Endodermal cell (in vitro differentiated cells): ENCODE results near the gene CAPN12. TPM values are rescaled to one million over a fixed set of nuclear protein-coding genes. Genes with fewer than 3 reads are reported as not detected.
A peak's percentile ranks its signal among the peaks of the same experiment; 100 is the strongest.

Experiments used
- DNase-seq: peaks from one replicate; pipeline ENCODE4 v3.0.0-alpha.2; 2017
- H3K27ac ChIP-seq: 2 replicates; pipeline ENCODE4 v1.5.1; 2013; ENCODE audit warnings: mild to moderate bottlenecking, low read depth, low read length, moderate library complexity
- H3K27me3 ChIP-seq: 2 replicates; pipeline ENCODE4 v1.6.1; 2013; ENCODE audit warnings: mild to moderate bottlenecking, low read length, moderate library complexity; ENCODE audit not compliant: insufficient read depth, control insufficient read depth, poor library complexity, severe bottlenecking
- H3K36me3 ChIP-seq: 2 replicates; pipeline ENCODE4 v1.7.0; 2013; ENCODE audit warnings: mild to moderate bottlenecking, low read length, moderate library complexity; ENCODE audit not compliant: control insufficient read depth, insufficient read depth
- H3K4me1 ChIP-seq: one replicate; pipeline ENCODE4 v1.7.0; 2013; ENCODE audit warnings: low read length; ENCODE audit not compliant: control insufficient read depth, insufficient read depth
- H3K4me3 ChIP-seq: 2 replicates; pipeline ENCODE4 v1.5.1; 2013; ENCODE audit warnings: mild to moderate bottlenecking, low read length, moderate library complexity
- H3K9ac ChIP-seq: 2 replicates; pipeline ENCODE4 v1.6.1; 2013; ENCODE audit warnings: mild to moderate bottlenecking, low read length, moderate library complexity; ENCODE audit not compliant: poor library complexity, severe bottlenecking; ENCODE audit errors: extremely low read depth
- H3K9me3 ChIP-seq: 2 replicates; pipeline ENCODE4 v1.6.1; 2013; ENCODE audit warnings: mild to moderate bottlenecking, low read length, moderate library complexity; ENCODE audit not compliant: control insufficient read depth
- H3K27ac Mint-ChIP-seq: 2 replicates; pipeline ENCODE4 v1.8.0; 2020; ENCODE audit warnings: mixed read lengths
- H3K27me3 Mint-ChIP-seq: 2 replicates; pipeline ENCODE4 v1.8.0; 2021; ENCODE audit warnings: mild to moderate bottlenecking, mixed read lengths; ENCODE audit not compliant: insufficient read depth
- H3K36me3 Mint-ChIP-seq: 2 replicates; pipeline ENCODE4 v1.8.0; 2020; ENCODE audit warnings: low read depth, mixed read lengths
- H3K4me1 Mint-ChIP-seq: 2 replicates; pipeline ENCODE4 v1.8.0; 2020; ENCODE audit warnings: mixed read lengths
- H3K4me3 Mint-ChIP-seq: 2 replicates; pipeline ENCODE4 v1.8.0; 2020; ENCODE audit warnings: mild to moderate bottlenecking, moderate library complexity, mixed read lengths
- H3K9me3 Mint-ChIP-seq: 2 replicates; pipeline ENCODE4 v1.8.0; 2020; ENCODE audit warnings: mild to moderate bottlenecking, mixed read lengths
- WGBS, 2 experiments: methylation state at CpG; one replicate each; pipeline versions ENCODE4 v1.1.5 to v1.1.7; 2013; ENCODE audit warnings: missing lambda C conversion rate in 2 of 2, mixed read lengths in 1 of 2; ENCODE audit not compliant: insufficient coverage in 1 of 2, insufficient read length in 1 of 2; 5-methylcytosine and 5-hydroxymethylcytosine counted together
- total RNA-seq, 2 donors: library from RNA; stranded (reverse); fragmentation: NEBNext Ultra II Directional in 1 of 2; extraction: Animal tissue kit (Norgen Biotek cat#: 25700) in 1 of 2; gene quantifications; 2 replicates in 1 of 2; 3 replicates in 1 of 2; pipeline ENCODE4 v1.2.1, GENCODE V29; 2021
- TF ChIP-seq, protein P1 (sequence below): fragments of 200-600 bp; sonication (generic); conservative IDR thresholded peaks from 2 replicates; pipeline ENCODE4 v1.5.0; 2021; ENCODE audit warnings: antibody characterized with exemption, mild to moderate bottlenecking

Gene CAPN12
- total RNA-seq, 2 donors from 2014 or later = 14.5 to 83.0 TPM

DNA sequence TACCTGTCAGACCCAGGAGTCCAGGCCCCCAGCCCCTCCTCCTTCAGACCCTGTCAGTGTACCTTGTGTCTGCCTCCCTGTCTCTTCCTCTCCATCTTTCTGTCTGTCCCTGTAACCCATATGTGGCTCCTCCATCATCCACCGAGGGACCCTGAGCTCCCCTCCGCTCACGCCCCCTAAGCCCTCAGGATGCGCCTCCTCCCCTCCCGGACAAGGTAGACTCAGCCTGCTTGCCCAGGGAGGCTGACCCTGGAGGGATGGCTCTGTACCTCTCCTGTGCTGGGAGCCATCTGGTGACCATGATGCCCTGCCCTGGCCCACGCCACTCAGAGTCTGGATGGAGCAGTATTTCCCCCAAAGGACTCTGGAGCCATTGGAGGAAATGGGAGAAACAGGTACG is 1.0 kb upstream of the CAPN12 start:
- Mint-ChIP-seq H3K27me3 (peaks cover 7% of the 10 kb centered on the region), H3K36me3 (no peaks in the 10 kb centered on the region), H3K4me1 (no peaks in the 10 kb centered on the region), H3K9me3 (peaks cover 1% of the 10 kb centered on the region), H3K27ac (no peak overlapping the region), H3K4me3 (no peak overlapping the region)
- no peaks in the 10 kb centered on the region for H3K9me3 ChIP-seq
- H3K4me3 ChIP-seq = no peak overlapping the region
- no peak overlapping the region for H3K27ac ChIP-seq
- no peak overlapping the region for H3K9ac ChIP-seq
- H3K4me1 ChIP-seq = no peaks in the 10 kb centered on the region
- H3K36me3 ChIP-seq = no peaks in the 10 kb centered on the region
- H3K27me3 ChIP-seq = no peaks in the 10 kb centered on the region
- peak; percentile 51 for DNase-seq
- 93 to 100% methylated on average over 6 to 7 of the region's 7 CpGs for WGBS, 2 experiments
- TF ChIP-seq, protein P1, sequence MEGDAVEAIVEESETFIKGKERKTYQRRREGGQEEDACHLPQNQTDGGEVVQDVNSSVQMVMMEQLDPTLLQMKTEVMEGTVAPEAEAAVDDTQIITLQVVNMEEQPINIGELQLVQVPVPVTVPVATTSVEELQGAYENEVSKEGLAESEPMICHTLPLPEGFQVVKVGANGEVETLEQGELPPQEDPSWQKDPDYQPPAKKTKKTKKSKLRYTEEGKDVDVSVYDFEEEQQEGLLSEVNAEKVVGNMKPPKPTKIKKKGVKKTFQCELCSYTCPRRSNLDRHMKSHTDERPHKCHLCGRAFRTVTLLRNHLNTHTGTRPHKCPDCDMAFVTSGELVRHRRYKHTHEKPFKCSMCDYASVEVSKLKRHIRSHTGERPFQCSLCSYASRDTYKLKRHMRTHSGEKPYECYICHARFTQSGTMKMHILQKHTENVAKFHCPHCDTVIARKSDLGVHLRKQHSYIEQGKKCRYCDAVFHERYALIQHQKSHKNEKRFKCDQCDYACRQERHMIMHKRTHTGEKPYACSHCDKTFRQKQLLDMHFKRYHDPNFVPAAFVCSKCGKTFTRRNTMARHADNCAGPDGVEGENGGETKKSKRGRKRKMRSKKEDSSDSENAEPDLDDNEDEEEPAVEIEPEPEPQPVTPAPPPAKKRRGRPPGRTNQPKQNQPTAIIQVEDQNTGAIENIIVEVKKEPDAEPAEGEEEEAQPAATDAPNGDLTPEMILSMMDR = no peak

DNA sequence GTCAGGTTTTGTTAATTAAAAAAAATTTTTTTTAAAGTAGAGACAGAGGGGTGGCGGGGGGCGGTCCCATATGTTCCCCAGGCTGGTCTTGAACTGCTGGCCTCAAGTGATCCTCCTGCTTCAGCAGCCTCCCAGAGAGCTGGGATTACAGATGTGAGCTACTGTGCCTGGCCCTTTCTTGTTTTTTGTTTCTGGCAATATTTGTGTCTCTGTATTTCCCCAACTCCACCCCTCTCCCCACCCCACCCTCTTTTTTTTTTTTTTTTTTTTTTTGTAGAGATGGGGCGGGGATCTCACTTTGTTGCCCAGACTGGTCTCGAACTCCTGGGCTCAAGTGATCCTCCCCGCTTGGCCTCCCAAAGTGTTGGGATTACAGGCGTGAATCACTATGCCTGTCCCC is 600 bp upstream of the CAPN12 start:
- H3K4me3 Mint-ChIP-seq = no peak overlapping the region
- no peaks in the 10 kb centered on the region for H3K36me3 Mint-ChIP-seq
- 96 to 98% methylated on average over 5 to 6 of the region's 6 CpGs for WGBS, 2 experiments
- H3K9me3 ChIP-seq = no peaks in the 10 kb centered on the region
- no peak overlapping the region for H3K9ac ChIP-seq
- H3K36me3 ChIP-seq = no peaks in the 10 kb centered on the region
- H3K27ac Mint-ChIP-seq = no peak overlapping the region
- no peak overlapping the region for H3K4me3 ChIP-seq
- H3K9me3 Mint-ChIP-seq = no peaks in the 10 kb centered on the region
- H3K27me3 Mint-ChIP-seq = peaks cover 5% of the 10 kb centered on the region
- TF ChIP-seq, protein P1 = no peak
- DNase-seq = peak; percentile 40
- H3K4me1 Mint-ChIP-seq = no peaks in the 10 kb centered on the region
- H3K27me3 ChIP-seq = no peaks in the 10 kb centered on the region
- no peaks in the 10 kb centered on the region for H3K4me1 ChIP-seq
- H3K27ac ChIP-seq = no peak overlapping the region

DNA sequence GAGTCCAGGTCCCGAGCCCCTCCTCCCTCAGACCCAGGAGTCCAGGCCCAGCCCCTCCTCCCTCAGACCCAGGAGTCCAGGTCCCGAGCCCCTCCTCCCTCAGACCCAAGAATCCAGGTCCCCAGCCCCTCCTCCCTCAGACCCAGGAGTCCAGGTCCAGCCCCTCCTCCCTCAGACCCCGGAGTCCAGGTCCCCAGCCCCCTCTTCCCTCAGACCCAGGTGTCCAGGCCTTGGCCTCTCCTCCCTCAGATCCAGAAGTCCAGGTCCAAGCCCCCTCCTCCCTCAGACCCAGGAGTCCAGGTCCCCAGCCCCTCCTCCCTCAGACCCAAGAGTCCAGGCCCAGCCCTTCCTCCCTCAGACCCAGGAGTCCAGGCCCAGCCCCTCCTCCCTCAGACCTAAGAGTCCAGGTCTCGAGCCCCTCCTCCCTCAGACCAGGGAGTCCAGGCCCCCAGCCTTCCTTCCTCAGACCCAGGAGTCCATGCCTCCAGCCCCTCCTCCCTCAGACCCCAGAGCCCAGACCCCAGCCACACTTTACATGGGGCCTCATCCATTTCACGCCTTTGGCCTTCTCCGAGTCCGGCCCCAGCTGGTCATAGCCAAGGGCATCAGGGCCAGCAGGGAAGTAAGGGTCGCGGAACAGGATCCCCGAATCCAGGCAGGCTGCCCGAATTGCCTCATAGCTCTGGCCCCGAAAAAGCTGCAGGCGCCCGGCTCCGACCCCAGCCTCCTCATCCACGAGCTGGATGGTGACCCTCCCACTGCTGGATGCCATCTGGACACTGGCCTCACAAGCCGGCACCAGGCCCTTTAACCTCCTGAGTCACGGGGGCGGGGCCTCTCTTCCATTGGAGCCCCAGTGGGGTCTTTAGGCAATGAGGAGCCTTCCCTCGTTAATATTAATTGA is 628 bp downstream of the CAPN12 start:
- Histone ChIP-seq H3K27ac (no peak overlapping the region), H3K4me1 (no peaks in the 10 kb centered on the region), H3K9me3 (no peaks in the 10 kb centered on the region), H3K4me3 (no peak overlapping the region), H3K27me3 (no peaks in the 10 kb centered on the region), H3K9ac (no peak overlapping the region), H3K36me3 (no peaks in the 10 kb centered on the region)
- no peak overlapping the region for H3K27ac Mint-ChIP-seq
- peaks cover under 1% of the 10 kb centered on the region for H3K36me3 Mint-ChIP-seq
- no peak for DNase-seq
- no peak overlapping the region for H3K4me3 Mint-ChIP-seq
- H3K27me3 Mint-ChIP-seq = peaks cover 5% of the 10 kb centered on the region
- 86 to 93% methylated on average over 15 to 19 of the region's 20 CpGs for WGBS, 2 experiments
- TF ChIP-seq, protein P1 = no peak
- no peaks in the 10 kb centered on the region for H3K4me1 Mint-ChIP-seq
- peaks cover under 1% of the 10 kb centered on the region for H3K9me3 Mint-ChIP-seq
